ENCODE measurements around the gene ING2. TPM values are rescaled to one million over a fixed set of nuclear protein-coding genes. Genes with fewer than 3 reads are reported as not detected.

The ING2 gene
- total RNA-seq, 1 experiment from 2014 or later: 15.3 TPM

DNA sequence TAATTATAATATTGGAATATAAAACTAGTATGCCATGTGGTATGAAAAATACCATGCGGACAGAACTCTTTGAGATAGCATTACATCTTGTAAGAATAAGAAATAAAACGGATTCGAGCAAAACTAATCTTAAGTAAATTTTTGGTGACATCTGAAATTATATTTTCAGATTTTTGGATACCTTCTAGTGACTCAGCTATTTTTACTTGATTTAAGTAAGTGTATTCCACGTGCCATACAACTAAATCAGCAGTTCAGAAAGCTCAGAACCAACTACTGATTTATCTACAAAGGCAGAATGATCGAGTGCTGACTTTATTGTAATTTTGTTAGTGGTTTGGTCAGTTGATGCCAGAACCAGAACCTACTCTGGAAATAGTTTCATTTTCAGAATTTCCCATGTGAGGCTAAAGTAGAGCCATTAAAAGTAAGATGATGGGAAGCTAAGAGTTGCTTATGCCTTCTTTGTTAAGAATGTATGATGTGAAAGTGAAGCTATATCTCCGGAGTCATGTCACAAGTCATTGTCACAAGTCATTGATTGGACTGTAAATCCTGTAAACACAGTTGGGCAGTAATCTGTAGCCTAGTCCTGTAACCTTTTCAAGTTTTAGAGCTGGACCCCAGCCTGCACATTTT lies 4.0 kb downstream of the ING2 start:
- no TSS peak for BruUV-seq (replicated peaks)
- no peaks in the 10 kb centered on the region for H3K27me3 Mint-ChIP-seq (ENCODE audit: insufficient read depth, unreplicated experiment)
- H3K4me3 ChIP-seq (ENCODE audit: low read depth, low read length): no peak overlapping the region
- CTCF ChIA-PET: no interaction called here
- no peaks in the 10 kb centered on the region for H3K9me3 ChIP-seq
- H3K36me3 Mint-ChIP-seq (ENCODE audit: insufficient read depth, unreplicated experiment): peaks cover 7% of the 10 kb centered on the region
- POLR2A ChIA-PET: no interaction called here
- H3K9me3 Mint-ChIP-seq (ENCODE audit: unreplicated experiment): no peaks in the 10 kb centered on the region
- H3K27me3 ChIP-seq (replicated peaks; ENCODE audit: control insufficient read depth, insufficient read depth, low read length): no peaks in the 10 kb centered on the region
- 0 out of 2 replicates have a peak, but pooled peaks cover 2% of the 10 kb centered on the region for H3K36me3 ChIP-seq (ENCODE audit: control insufficient read depth, insufficient read depth, low read length)
- H3K27ac Mint-ChIP-seq (ENCODE audit: unreplicated experiment): no peak overlapping the region
- intact Hi-C loops (cut with micrococcal nuclease; ENCODE audit: unreplicated experiment): no loop called here
- no peak for DNase-seq
- no peaks in the 10 kb centered on the region for H3K4me1 Mint-ChIP-seq (ENCODE audit: low read depth, unreplicated experiment)
- TF ChIP-seq, protein P1, sequence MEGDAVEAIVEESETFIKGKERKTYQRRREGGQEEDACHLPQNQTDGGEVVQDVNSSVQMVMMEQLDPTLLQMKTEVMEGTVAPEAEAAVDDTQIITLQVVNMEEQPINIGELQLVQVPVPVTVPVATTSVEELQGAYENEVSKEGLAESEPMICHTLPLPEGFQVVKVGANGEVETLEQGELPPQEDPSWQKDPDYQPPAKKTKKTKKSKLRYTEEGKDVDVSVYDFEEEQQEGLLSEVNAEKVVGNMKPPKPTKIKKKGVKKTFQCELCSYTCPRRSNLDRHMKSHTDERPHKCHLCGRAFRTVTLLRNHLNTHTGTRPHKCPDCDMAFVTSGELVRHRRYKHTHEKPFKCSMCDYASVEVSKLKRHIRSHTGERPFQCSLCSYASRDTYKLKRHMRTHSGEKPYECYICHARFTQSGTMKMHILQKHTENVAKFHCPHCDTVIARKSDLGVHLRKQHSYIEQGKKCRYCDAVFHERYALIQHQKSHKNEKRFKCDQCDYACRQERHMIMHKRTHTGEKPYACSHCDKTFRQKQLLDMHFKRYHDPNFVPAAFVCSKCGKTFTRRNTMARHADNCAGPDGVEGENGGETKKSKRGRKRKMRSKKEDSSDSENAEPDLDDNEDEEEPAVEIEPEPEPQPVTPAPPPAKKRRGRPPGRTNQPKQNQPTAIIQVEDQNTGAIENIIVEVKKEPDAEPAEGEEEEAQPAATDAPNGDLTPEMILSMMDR (IDR thresholded peaks at IDR 0.05; ENCODE audit: insufficient read depth in 1 of 2, low read depth in 1 of 2, low read length in 1 of 2, severe bottlenecking in 1 of 2, unreplicated experiment in 1 of 2): no peak
- no peak overlapping the region for H3K4me3 Mint-ChIP-seq (ENCODE audit: unreplicated experiment)
- peaks cover 22% of the 10 kb centered on the region for H3K4me1 ChIP-seq

DNA sequence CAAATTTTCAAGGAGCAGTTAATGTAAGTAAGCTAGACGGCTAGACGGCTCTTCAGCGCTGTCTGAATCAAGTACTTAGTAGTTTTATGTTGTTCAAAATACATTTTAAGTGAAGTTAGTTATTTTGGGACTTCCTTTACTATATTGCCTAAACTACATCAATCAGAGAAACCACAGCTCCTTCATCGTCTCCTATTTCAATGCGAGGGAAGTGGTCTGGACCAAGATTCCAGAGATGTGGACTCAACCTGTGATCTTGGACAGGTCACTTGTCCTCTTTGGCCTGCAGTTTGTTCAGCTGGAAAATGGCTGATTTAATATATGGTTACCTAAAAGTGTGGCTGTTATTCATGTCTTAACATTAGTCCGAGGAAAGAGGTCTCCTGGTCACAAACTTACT lies 10.6 kb downstream of the ING2 start:
- H3K27ac Mint-ChIP-seq (ENCODE audit: unreplicated experiment): no peak overlapping the region

DNA sequence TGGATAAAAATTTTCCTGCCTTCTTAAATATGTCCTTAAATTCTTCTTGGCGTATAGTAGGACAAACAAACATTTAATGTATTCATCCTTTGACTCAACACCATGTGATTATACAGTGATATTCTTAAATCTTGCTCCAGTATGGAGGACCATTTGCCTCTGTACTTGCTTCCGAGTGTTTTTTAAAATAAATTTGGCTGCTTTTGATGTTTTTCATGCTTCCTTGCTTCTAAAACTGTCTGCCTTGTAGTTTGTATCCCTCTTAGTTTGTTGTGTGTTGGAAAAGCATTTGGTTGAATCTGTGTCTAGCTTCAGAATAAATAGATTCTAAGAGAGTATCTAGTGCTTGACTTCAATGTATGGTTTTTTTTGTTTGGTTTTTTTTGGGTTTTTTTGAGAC lies 12.3 kb downstream of the ING2 start:
- no peak overlapping the region for H3K27ac Mint-ChIP-seq (ENCODE audit: unreplicated experiment)
- no peaks in the 10 kb centered on the region for H3K27me3 Mint-ChIP-seq (ENCODE audit: insufficient read depth, unreplicated experiment)
- DNase-seq: no peak
- no peaks in the 10 kb centered on the region for H3K9me3 Mint-ChIP-seq (ENCODE audit: unreplicated experiment)
- intact Hi-C loops (cut with micrococcal nuclease; ENCODE audit: unreplicated experiment): no loop called here
- Histone ChIP-seq H3K4me1 (no peaks in the 10 kb centered on the region), H3K36me3 (ENCODE audit: control insufficient read depth, insufficient read depth, low read length) (no peaks in the 10 kb centered on the region), H3K4me3 (ENCODE audit: low read depth, low read length) (no peak overlapping the region), H3K27me3 (replicated peaks; ENCODE audit: control insufficient read depth, insufficient read depth, low read length) (no peaks in the 10 kb centered on the region), H3K9me3 (no peaks in the 10 kb centered on the region)
- H3K4me3 Mint-ChIP-seq (ENCODE audit: unreplicated experiment): no peak overlapping the region
- ChIA-PET CTCF (no interaction called here), POLR2A (no interaction called here)
- TF ChIP-seq, protein P1 (IDR thresholded peaks at IDR 0.05; ENCODE audit: insufficient read depth in 1 of 2, low read depth in 1 of 2, low read length in 1 of 2, severe bottlenecking in 1 of 2, unreplicated experiment in 1 of 2): no peak
- no TSS peak for BruUV-seq (replicated peaks)
- no peaks in the 10 kb centered on the region for H3K36me3 Mint-ChIP-seq (ENCODE audit: insufficient read depth, unreplicated experiment)
- no peaks in the 10 kb centered on the region for H3K4me1 Mint-ChIP-seq (ENCODE audit: low read depth, unreplicated experiment)

More for the DNA sequence above, 10.6 kb downstream of the ING2 start:
- Histone ChIP-seq H3K9me3 (no peaks in the 10 kb centered on the region), H3K36me3 (ENCODE audit: control insufficient read depth, insufficient read depth, low read length) (0 out of 2 replicates have a peak, but pooled peaks cover 1% of the 10 kb centered on the region), H3K27me3 (replicated peaks; ENCODE audit: control insufficient read depth, insufficient read depth, low read length) (no peaks in the 10 kb centered on the region), H3K4me3 (ENCODE audit: low read depth, low read length) (no peak overlapping the region), H3K4me1 (no peaks in the 10 kb centered on the region)
- ChIA-PET POLR2A (no interaction called here), CTCF (no interaction called here)
- Mint-ChIP-seq H3K9me3 (ENCODE audit: unreplicated experiment) (no peaks in the 10 kb centered on the region), H3K36me3 (ENCODE audit: insufficient read depth, unreplicated experiment) (no peaks in the 10 kb centered on the region), H3K4me3 (ENCODE audit: unreplicated experiment) (no peak overlapping the region), H3K27me3 (ENCODE audit: insufficient read depth, unreplicated experiment) (no peaks in the 10 kb centered on the region), H3K4me1 (ENCODE audit: low read depth, unreplicated experiment) (no peaks in the 10 kb centered on the region)
- intact Hi-C loops (cut with micrococcal nuclease; ENCODE audit: unreplicated experiment): no loop called here
- TF ChIP-seq, protein P1 (IDR thresholded peaks at IDR 0.05; ENCODE audit: insufficient read depth in 1 of 2, low read depth in 1 of 2, low read length in 1 of 2, severe bottlenecking in 1 of 2, unreplicated experiment in 1 of 2): no peak
- BruUV-seq (replicated peaks): no TSS peak
- no peak for DNase-seq
